GM12878 (cell line): ENCODE results near the gene PDCD7. TPM values are rescaled to one million over a fixed set of nuclear protein-coding genes. Genes with fewer than 3 reads are reported as not detected.
"Not testable (repeated sequence)": the region's sequence is repeated elsewhere in the genome, so short reads cannot be mapped to it uniquely, and the experiment has no call there.

Experiments
- ATAC-seq: fragments of 200-7000 bp; cut with Tn5 transposase; 3 replicates; pipeline ENCODE4 v1.9.1; 2020; ENCODE audit warnings: mild to moderate bottlenecking, moderate library complexity
- BruUV-seq: library from RNA; stranded (reverse); fragments of 400-500 nt; replicated peaks from 2 replicates; lab custom pipeline; 2021; lab: Mats Ljungman, UMichigan
- CTCF ChIA-PET: fragments of 300-600 bp; sonication (Branson Sonifier 250); formaldehyde crosslinking; extraction: SDS; loops from one replicate; lab custom pipeline; 2021; ENCODE audit warnings: inconsistent platforms; lab: Yijun Ruan, JAX
- POLR2A ChIA-PET: fragments of 350-600 bp; formaldehyde crosslinking; extraction: SDS; loops from one replicate; lab custom pipeline; 2021; ENCODE audit warnings: inconsistent platforms; lab: Charles Lee
- RAD21 ChIA-PET: fragments of 300-600 bp; sonication (Branson Sonifier 250); formaldehyde crosslinking; loops from one replicate; lab custom pipeline; 2023; ENCODE audit warnings: antibody characterized with exemption; ENCODE audit not compliant: unreplicated experiment; lab: Charles Lee
- SMC1A ChIA-PET: fragments of 300-600 bp; sonication (Branson Sonifier 250); formaldehyde crosslinking; loops from one replicate; lab custom pipeline; 2023; ENCODE audit not compliant: unreplicated experiment, uncharacterized antibody; lab: Charles Lee
- DNase-seq: peaks from one replicate; pipeline ENCODE4 v3.0.0-alpha.2; 2011; ENCODE audit warnings: low read depth, low spot score
- FAIRE-seq: peaks from 3 replicates; lab custom pipeline; 2011; peaks lifted over from hg19 to GRCh38; lab: Jason Lieb, UNC
- H2AFZ ChIP-seq: 2 replicates; pipeline ENCODE4 v1.6.0; 2011; ENCODE audit warnings: low read depth, low read length, control low read depth; ENCODE audit not compliant: control insufficient read depth
- H3K27ac ChIP-seq: 2 replicates; pipeline ENCODE4 v1.5.1; 2011; ENCODE audit warnings: control low read depth; ENCODE audit not compliant: control insufficient read depth, insufficient read depth
- H3K27me3 ChIP-seq, 2 experiments: replicated peaks in 1 of 2; 2 replicates each; pipeline versions ENCODE4 v1.6.0 to v1.6.1; 2011; ENCODE audit warnings: low read length in 1 of 2; ENCODE audit not compliant: control insufficient read depth in 2 of 2, insufficient read depth in 2 of 2
- H3K36me3 ChIP-seq, 2 experiments: 2 replicates each; pipeline ENCODE4 v1.5.1; 2011; ENCODE audit warnings: low read length in 1 of 2; ENCODE audit not compliant: control insufficient read depth in 2 of 2, insufficient read depth in 2 of 2
- H3K4me1 ChIP-seq: 2 replicates; pipeline ENCODE4 v1.6.1; 2011; ENCODE audit warnings: mild to moderate bottlenecking, low read length, moderate library complexity, mixed read lengths; ENCODE audit not compliant: control insufficient read depth, insufficient read depth
- H3K4me2 ChIP-seq: 2 replicates; pipeline ENCODE4 v1.6.0; 2011; ENCODE audit warnings: control low read depth; ENCODE audit not compliant: control insufficient read depth, insufficient read depth
- H3K4me3 ChIP-seq: fragments of 200-600 bp; sonication (generic); 2 replicates; pipeline ENCODE4 v1.5.1; 2016
- H3K79me2 ChIP-seq: 2 replicates; pipeline ENCODE4 v1.6.0; 2011; ENCODE audit warnings: low read length; ENCODE audit not compliant: control insufficient read depth, insufficient read depth
- H3K9ac ChIP-seq: 2 replicates; pipeline ENCODE4 v1.8.0; 2011; ENCODE audit warnings: low read length, control low read depth, mixed read lengths; ENCODE audit not compliant: control insufficient read depth, insufficient read depth
- H3K9me3 ChIP-seq: replicated peaks from 3 replicates; pipeline ENCODE4 v1.5.1; 2011; ENCODE audit warnings: mild to moderate bottlenecking, low read length; ENCODE audit not compliant: control insufficient read depth, insufficient read depth
- H4K20me1 ChIP-seq: 2 replicates; pipeline ENCODE4 v1.6.0; 2011; ENCODE audit not compliant: control insufficient read depth, insufficient read depth
- ETV6 ChIP-seq, 2 experiments: fragments of 450-650 bp in 1 of 2; IDR thresholded peaks in 1 of 2; conservative IDR thresholded peaks in 1 of 2; 2 replicates each; pipeline ENCODE4 v1.6.1; 2014; ENCODE audit warnings: antibody characterized with exemption in 1 of 2, borderline replicate concordance in 1 of 2, low read depth in 1 of 2, mild to moderate bottlenecking in 1 of 2, moderate library complexity in 1 of 2
- GABPA ChIP-seq: IDR thresholded peaks from 2 replicates; pipeline ENCODE4 v1.6.1; 2014; ENCODE audit warnings: antibody characterized with exemption, low read depth, mild to moderate bottlenecking, inconsistent platforms
- IRF4 ChIP-seq: IDR thresholded peaks from 2 replicates; pipeline ENCODE4 v1.6.1; 2011; ENCODE audit warnings: low read depth, low read length
- JUND ChIP-seq: IDR thresholded peaks from 2 replicates; pipeline ENCODE4 v1.6.1; 2012; ENCODE audit warnings: low read depth, mild to moderate bottlenecking, low read length, improper control_type of control experiment, moderate library complexity
- KAT2A ChIP-seq: conservative IDR thresholded peaks from 2 replicates; pipeline ENCODE4 v1.6.1; 2011; ENCODE audit warnings: low read depth, low read length; ENCODE audit not compliant: control insufficient read depth
- KDM1A ChIP-seq: fragments of 200-600 bp; sonication (generic); IDR thresholded peaks from 2 replicates; pipeline ENCODE4 v1.6.1; 2016; ENCODE audit warnings: borderline replicate concordance
- NR2C1 ChIP-seq: fragments of 450-650 bp; IDR thresholded peaks from 2 replicates; pipeline ENCODE4 v1.6.1; 2017; ENCODE audit warnings: antibody characterized with exemption, mild to moderate bottlenecking, moderate library complexity
- PAX8 ChIP-seq: fragments of 450-650 bp; IDR thresholded peaks from 2 replicates; pipeline ENCODE4 v1.6.1; 2017; ENCODE audit warnings: mild to moderate bottlenecking, moderate library complexity
- POLR2A ChIP-seq: IDR thresholded peaks from 2 replicates; pipeline ENCODE4 v1.6.1; 2011; ENCODE audit warnings: low read depth, mild to moderate bottlenecking, low read length
- POLR2AphosphoS2 ChIP-seq: IDR thresholded peaks from 2 replicates; pipeline ENCODE4 v1.6.1; 2011; ENCODE audit warnings: low read depth, mild to moderate bottlenecking, low read length, improper control_type of control experiment, moderate library complexity
- SRF ChIP-seq, 2 experiments: IDR thresholded peaks; 2 replicates each; pipeline ENCODE4 v1.6.1; 2011; ENCODE audit warnings: low read depth in 2 of 2, low read length in 2 of 2, mild to moderate bottlenecking in 1 of 2, moderate library complexity in 1 of 2
- STAT3 ChIP-seq: IDR thresholded peaks from 2 replicates; pipeline ENCODE4 v1.6.1; 2011; ENCODE audit warnings: low read depth, low read length, improper control_type of control experiment
- TCF12 ChIP-seq: IDR thresholded peaks from 2 replicates; pipeline ENCODE4 v1.6.1; 2011; ENCODE audit warnings: low read depth, mild to moderate bottlenecking, low read length
- ZBED1 ChIP-seq: IDR thresholded peaks from 2 replicates; pipeline ENCODE4 v1.6.1; 2016; ENCODE audit warnings: borderline replicate concordance
- WGBS: methylation state at CpG from one replicate; pipeline ENCODE4 v1.1.6; 2016; ENCODE audit warnings: low lambda C conversion rate; ENCODE audit not compliant: insufficient replicate concordance, insufficient coverage; ENCODE audit errors: missing lambda C conversion rate; 5-methylcytosine and 5-hydroxymethylcytosine counted together
- in situ Hi-C: fragments of 300-500 bp; cut with MboI; formaldehyde crosslinking; loops from 9 replicates; pipeline ENCODE4 v1.14.3; 2018; ENCODE audit warnings: mixed read lengths
- intact Hi-C: fragments of 100-400 bp; cut with micrococcal nuclease; formaldehyde crosslinking; loops from one replicate; pipeline ENCODE4 v1.14.2; 2022; ENCODE audit not compliant: unreplicated experiment
- polyA plus RNA-seq, 11 experiments: library from polyadenylated mRNA; depleted of rRNA in 4 of 11; unstranded in 6 of 11; stranded (reverse) in 5 of 11; fragments of >200 nt; fragmentation: Nextera tagmentation in 4 of 11; fragmentation: Illumina TruSeq in 1 of 11; extraction: Ambion mirVana in 4 of 11; extraction: Trizol in 1 of 11; gene quantifications; 1 replicate in 1 of 11; 2 replicates in 10 of 11; pipeline versions ENCODE4 v1.2.1 to v1.2.3, GENCODE V29; 2011 to 2016; ENCODE audit warnings: inconsistent platforms in 2 of 11, missing spikeins in 2 of 11, low read depth in 1 of 11
- total RNA-seq, 4 experiments: library from RNA; depleted of rRNA in 3 of 4; stranded (reverse); fragments of >200 nt in 3 of 4; fragmentation: Illumina TruSeq in 1 of 4; extraction: Trizol in 1 of 4; gene quantifications; 2 replicates each; pipeline versions ENCODE4 v1.2.1 to v1.2.3, GENCODE V29; 2013 to 2021
- TF ChIP-seq, protein P1 (sequence below): fragments of 450-650 bp; IDR thresholded peaks from 2 replicates; pipeline ENCODE4 v1.6.1; 2016; ENCODE audit warnings: mild to moderate bottlenecking, moderate library complexity, borderline replicate concordance

The PDCD7 gene
- total and polyA plus RNA-seq, 10 of the 15 experiments (the other 5 are each of a cell fraction or from before 2014, with no cell fraction given), result 4.2 to 24.2 (median 13.4) TPM

DNA sequence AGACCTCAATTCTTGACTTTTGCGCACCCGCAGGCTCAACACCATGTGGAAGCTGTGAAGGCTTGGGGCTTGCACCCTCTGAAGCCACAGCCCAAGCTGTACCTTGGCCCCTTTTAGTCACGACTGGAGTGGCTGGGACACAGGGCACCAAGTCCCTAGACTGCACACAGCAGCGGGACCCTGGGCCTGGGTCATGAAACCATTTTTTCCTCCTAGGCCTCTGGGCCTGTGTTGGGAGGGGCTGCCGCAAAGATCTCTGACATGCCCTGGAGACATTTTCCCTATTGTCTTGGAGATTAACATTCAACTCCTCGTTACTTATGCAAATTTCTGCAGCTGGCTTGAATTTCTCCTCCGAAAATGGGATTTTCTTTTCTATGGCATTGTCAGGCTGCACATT, 3.5 kb upstream of the PDCD7 start:
- SMC1A ChIA-PET, RAD21 ChIA-PET, in situ Hi-C loops, FAIRE-seq, H3K9ac ChIP-seq, H2AFZ ChIP-seq, POLR2A ChIA-PET, H4K20me1 ChIP-seq, ATAC-seq, BruUV-seq, H3K79me2 ChIP-seq, DNase-seq, CTCF ChIA-PET, intact Hi-C loops, H3K27ac ChIP-seq, H3K9me3 ChIP-seq, H3K4me3 ChIP-seq, H3K4me1 ChIP-seq, H3K36me3 ChIP-seq, H3K27me3 ChIP-seq, H3K4me2 ChIP-seq: not testable (repeated sequence)
- WGBS, result 83% methylated on average over 7 of the region's 7 CpGs

DNA sequence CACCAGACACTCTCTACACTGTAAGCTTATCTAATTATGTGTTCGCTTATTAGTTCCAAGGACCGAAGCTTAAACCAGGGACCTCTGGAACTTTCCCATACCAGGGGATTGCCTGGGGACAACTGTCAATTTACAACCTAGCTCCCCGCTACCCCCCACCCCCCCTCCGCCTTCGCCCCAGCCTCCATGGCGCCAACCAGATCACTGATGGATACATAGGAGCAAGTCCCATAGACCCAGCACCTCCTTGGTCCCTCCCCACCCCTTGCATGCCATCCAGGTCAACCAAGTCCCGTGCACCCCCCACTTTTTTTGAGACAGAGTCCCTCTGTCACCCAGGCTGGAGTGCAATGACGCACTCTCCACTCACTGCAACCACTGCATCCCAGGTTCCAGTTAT, 930 bp upstream of the PDCD7 start:
- Histone ChIP-seq H3K36me3 (peaks cover 0 to 2% of the 10 kb centered on the region in 2 experiments; a peak in 1 of 4 replicates), H3K9me3 (no peaks in the 10 kb centered on the region; the same call in 2 of the 3 replicates), H3K79me2 (peaks cover 17% of the 10 kb centered on the region), H2AFZ (no peak overlapping the region), H3K27ac (no peak overlapping the region), H3K4me2 (peak overlapping the region; percentile 80), H4K20me1 (no peaks in the 10 kb centered on the region), H3K9ac (no peak overlapping the region; the same call in 1 of the 2 replicates), H3K4me3 (peak overlapping the region; percentile 89), H3K27me3 (no peaks in the 10 kb centered on the region), H3K4me1 (0 out of 2 replicates have a peak, but pooled peaks cover 2% of the 10 kb centered on the region)
- intact Hi-C loops, result no loop called here
- ATAC-seq (no peak), DNase-seq (no peak), FAIRE-seq (no peak)
- ChIA-PET CTCF (interaction anchor here (0.7 to 1.5 kb wide), 2 partner anchors 251 to 1252 kb away, joined by 4 to 6 read pairs; partner anchors contain the start of gene MAP2K1), POLR2A (interaction anchor here (1.1 to 1.3 kb wide), 5 partner anchors 14 to 152 kb away, joined by 3 to 7 read pairs (median 3); partner anchors contain the start of genes CLPX and PARP16), RAD21 (interaction anchor here (0.6 to 1.3 kb wide), 4 partner anchors 47 to 412 kb away, joined by 3 to 7 read pairs (median 3); partner anchors contain the start of genes CLPX and PARP16), SMC1A (interaction anchor here (0.7 to 1.7 kb wide), 3 partner anchors 11 to 151 kb away, joined by 3 to 5 read pairs (median 4); no protein-coding TSS in a partner anchor)
- WGBS, result 95% methylated on average over 5 of the region's 8 CpGs
- in situ Hi-C loops, result no loop called here
- BruUV-seq, result no TSS peak
- no peak for TF ChIP-seq PAX8
- no peak for TF ChIP-seq TCF12
- no peak for TF ChIP-seq KAT2A
- TF ChIP-seq POLR2AphosphoS2, result no peak
- no peak for TF ChIP-seq POLR2A
- no peak for TF ChIP-seq ZBED1
- TF ChIP-seq STAT3, result no peak
- TF ChIP-seq, protein P1, sequence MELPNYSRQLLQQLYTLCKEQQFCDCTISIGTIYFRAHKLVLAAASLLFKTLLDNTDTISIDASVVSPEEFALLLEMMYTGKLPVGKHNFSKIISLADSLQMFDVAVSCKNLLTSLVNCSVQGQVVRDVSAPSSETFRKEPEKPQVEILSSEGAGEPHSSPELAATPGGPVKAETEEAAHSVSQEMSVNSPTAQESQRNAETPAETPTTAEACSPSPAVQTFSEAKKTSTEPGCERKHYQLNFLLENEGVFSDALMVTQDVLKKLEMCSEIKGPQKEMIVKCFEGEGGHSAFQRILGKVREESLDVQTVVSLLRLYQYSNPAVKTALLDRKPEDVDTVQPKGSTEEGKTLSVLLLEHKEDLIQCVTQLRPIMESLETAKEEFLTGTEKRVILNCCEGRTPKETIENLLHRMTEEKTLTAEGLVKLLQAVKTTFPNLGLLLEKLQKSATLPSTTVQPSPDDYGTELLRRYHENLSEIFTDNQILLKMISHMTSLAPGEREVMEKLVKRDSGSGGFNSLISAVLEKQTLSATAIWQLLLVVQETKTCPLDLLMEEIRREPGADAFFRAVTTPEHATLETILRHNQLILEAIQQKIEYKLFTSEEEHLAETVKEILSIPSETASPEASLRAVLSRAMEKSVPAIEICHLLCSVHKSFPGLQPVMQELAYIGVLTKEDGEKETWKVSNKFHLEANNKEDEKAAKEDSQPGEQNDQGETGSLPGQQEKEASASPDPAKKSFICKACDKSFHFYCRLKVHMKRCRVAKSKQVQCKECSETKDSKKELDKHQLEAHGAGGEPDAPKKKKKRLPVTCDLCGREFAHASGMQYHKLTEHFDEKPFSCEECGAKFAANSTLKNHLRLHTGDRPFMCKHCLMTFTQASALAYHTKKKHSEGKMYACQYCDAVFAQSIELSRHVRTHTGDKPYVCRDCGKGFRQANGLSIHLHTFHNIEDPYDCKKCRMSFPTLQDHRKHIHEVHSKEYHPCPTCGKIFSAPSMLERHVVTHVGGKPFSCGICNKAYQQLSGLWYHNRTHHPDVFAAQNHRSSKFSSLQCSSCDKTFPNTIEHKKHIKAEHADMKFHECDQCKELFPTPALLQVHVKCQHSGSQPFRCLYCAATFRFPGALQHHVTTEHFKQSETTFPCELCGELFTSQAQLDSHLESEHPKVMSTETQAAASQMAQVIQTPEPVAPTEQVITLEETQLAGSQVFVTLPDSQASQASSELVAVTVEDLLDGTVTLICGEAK, result no peak
- TF ChIP-seq ETV6 (conservative IDR thresholded peaks at IDR 0.05 in 1 of 2, IDR thresholded peaks at IDR 0.05 in 1 of 2; ENCODE audit: borderline replicate concordance in 1 of 2, low read depth in 1 of 2), result no peak
- no peak for TF ChIP-seq SRF (IDR thresholded peaks at IDR 0.05; ENCODE audit: low read depth in 2 of 2, low read length in 2 of 2)
- TF ChIP-seq GABPA, result no peak
- no peak for TF ChIP-seq IRF4
- no peak for TF ChIP-seq JUND
- no peak for TF ChIP-seq NR2C1
- TF ChIP-seq KDM1A, result no peak
